OCI-LY7 (cell line): ENCODE results near the gene SMOC2. TPM values are rescaled to one million over a fixed set of nuclear protein-coding genes. Genes with fewer than 3 reads are reported as not detected.

Experiments
- BruUV-seq: library from RNA; stranded (reverse); fragments of 400-500 nt; replicated peaks from 2 replicates; lab custom pipeline; 2021; lab: Mats Ljungman, UMichigan
- CTCF ChIA-PET: fragments of 300-600 bp; sonication (Branson Sonifier 250); formaldehyde crosslinking; loops from one replicate; lab custom pipeline; 2022; ENCODE audit warnings: antibody characterized with exemption; ENCODE audit not compliant: unreplicated experiment; lab: Charles Lee
- POLR2A ChIA-PET: fragments of 300-600 bp; sonication (Branson Sonifier 250); formaldehyde crosslinking; loops from one replicate; lab custom pipeline; 2022; ENCODE audit warnings: antibody characterized with exemption; lab: Charles Lee
- DNase-seq: peaks from one replicate; pipeline ENCODE4 v3.0.0-alpha.2; 2015; ENCODE audit warnings: low spot score
- H2AFZ ChIP-seq: fragments of 200-600 bp; sonication (generic), shearing (Covaris generic); 2 replicates; pipeline ENCODE4 v1.6.1; 2014; ENCODE audit warnings: mild to moderate bottlenecking, antibody characterized with exemption, low read length, moderate library complexity
- H3K27ac ChIP-seq: fragments of 200-600 bp; sonication (generic); 2 replicates; pipeline ENCODE4 v1.5.1; 2014; ENCODE audit warnings: mixed run types, low read depth, mild to moderate bottlenecking, moderate library complexity, low read length, inconsistent platforms; ENCODE audit not compliant: poor library complexity, severe bottlenecking
- H3K36me3 ChIP-seq: fragments of 200-600 bp; sonication (generic); 2 replicates; pipeline ENCODE4 v1.6.1; 2014; ENCODE audit warnings: mild to moderate bottlenecking, antibody characterized with exemption, low read length, moderate library complexity, mixed read lengths; ENCODE audit not compliant: insufficient read depth
- H3K4me1 ChIP-seq: fragments of 200-600 bp; sonication (generic); 2 replicates; pipeline ENCODE4 v1.5.1; 2014; ENCODE audit warnings: mild to moderate bottlenecking, low read length; ENCODE audit not compliant: insufficient read depth, poor library complexity, severe bottlenecking
- H3K4me2 ChIP-seq: fragments of 200-600 bp; sonication (generic); 2 replicates; pipeline ENCODE4 v1.6.1; 2014; ENCODE audit warnings: mild to moderate bottlenecking, low read length
- H3K4me3 ChIP-seq: fragments of 200-600 bp; sonication (generic); 2 replicates; pipeline ENCODE4 v1.5.1; 2014; ENCODE audit warnings: mild to moderate bottlenecking, low read depth, low read length; ENCODE audit not compliant: poor library complexity, severe bottlenecking
- H3K79me2 ChIP-seq: fragments of 200-600 bp; sonication (generic); 2 replicates; pipeline ENCODE4 v1.6.1; 2016; ENCODE audit warnings: low read depth, mild to moderate bottlenecking, low read length, moderate library complexity, mixed read lengths; ENCODE audit not compliant: insufficient read depth
- H3K9me2 ChIP-seq: fragments of 200-600 bp; sonication (generic); 2 replicates; pipeline ENCODE4 v1.6.1; 2016; ENCODE audit warnings: mild to moderate bottlenecking, low read length, mixed read lengths; ENCODE audit not compliant: insufficient read depth
- H3K9me3 ChIP-seq: fragments of 200-600 bp; sonication (generic); 2 replicates; pipeline ENCODE4 v1.6.1; 2014; ENCODE audit warnings: mild to moderate bottlenecking, mixed run types, low read length, mixed read lengths
- H4K20me1 ChIP-seq: fragments of 200-600 bp; sonication (generic); 2 replicates; pipeline ENCODE4 v1.6.1; 2014; ENCODE audit warnings: mild to moderate bottlenecking, antibody characterized with exemption, low read length, moderate library complexity, mixed read lengths; ENCODE audit not compliant: insufficient read depth
- EZH2phosphoT487 ChIP-seq: fragments of 200-600 bp; sonication (generic); IDR thresholded peaks from 2 replicates; pipeline ENCODE4 v1.6.1; 2018; ENCODE audit warnings: low read depth, borderline replicate concordance, mild to moderate bottlenecking, mixed run types, antibody characterized with exemption, low read length, moderate library complexity, mixed read lengths
- intact Hi-C: fragments of 100-400 bp; cut with micrococcal nuclease; formaldehyde crosslinking; loops from one replicate; pipeline ENCODE4 v1.10.0; 2022; ENCODE audit not compliant: unreplicated experiment
- total RNA-seq, 2 experiments: library from RNA; depleted of rRNA in 1 of 2; stranded (reverse); fragments of >200 nt in 1 of 2; shearing (Covaris generic) in 1 of 2; gene quantifications; 2 replicates each; pipeline ENCODE4 v1.2.3, GENCODE V29; 2014 to 2022
- TF ChIP-seq, protein P1 (sequence below): fragments of 200-600 bp; sonication (generic); conservative IDR thresholded peaks from 2 replicates; pipeline ENCODE4 v1.5.1; 2014; ENCODE audit warnings: mild to moderate bottlenecking, antibody characterized with exemption, low read length, moderate library complexity, mixed read lengths

The SMOC2 gene
- total RNA-seq, 2 experiments from 2014 or later = not detected

DNA sequence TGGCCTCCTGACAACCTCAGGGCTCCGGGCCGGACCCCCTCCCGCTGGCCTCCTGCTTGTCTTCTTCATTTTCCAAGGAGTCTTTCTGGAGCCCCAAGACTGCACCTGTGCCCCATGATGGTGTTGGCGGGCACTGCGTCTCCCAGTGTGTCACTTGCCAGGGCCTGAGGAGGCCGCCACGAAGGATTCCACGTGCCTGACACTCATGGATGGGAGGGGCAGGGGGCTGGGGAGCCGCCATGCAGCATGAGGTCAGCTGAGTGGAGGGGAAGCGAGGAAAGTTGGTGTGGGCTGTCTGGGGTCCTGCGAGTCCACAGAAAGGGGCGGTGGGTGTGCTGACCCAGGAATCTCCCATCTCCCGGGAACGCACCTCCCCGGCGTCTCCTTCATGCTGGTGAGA is 165.7 kb downstream of the SMOC2 start:
- CTCF ChIA-PET = no interaction called here
- POLR2A ChIA-PET = no interaction called here

DNA sequence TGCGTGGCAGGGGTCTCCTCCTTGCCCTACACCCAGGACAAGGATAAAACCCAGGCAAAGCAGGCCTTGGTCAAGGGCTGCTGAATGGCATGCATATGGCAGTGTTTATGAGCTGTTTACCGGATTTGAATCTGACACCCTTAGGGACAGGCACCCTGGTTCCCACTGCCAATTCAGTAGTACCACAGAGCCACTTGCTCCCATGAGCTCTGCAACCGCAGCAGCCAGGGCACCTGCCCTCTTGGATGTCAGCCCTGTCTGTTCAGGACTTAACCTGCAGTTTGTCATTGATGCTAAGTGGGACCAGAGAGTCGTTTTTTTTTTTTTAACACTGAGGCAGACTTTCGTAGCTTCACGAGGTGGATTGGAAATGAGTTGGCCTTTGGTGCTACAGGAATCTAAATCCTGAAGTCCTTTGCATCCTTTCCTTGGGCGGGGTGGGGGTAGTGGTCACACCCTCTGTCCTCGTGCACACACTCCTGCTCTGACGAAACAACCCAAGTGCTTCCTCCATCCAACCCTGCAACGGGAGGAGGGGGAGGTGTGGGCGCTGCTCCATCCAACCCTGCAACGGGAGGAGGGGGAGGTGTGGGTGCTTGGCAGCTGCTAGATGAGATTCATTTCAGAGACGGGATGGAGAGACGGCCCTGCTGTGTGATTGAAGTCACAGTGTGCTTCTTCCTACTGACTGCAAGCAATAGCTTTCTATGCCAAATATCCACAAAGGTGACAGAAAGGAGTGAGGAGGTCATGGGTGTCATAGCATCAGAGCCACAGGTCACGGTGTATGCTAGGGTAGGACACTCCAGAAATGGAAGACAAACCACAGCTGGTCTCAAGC is 166.5 kb downstream of the SMOC2 start:
- H4K20me1 ChIP-seq = no peaks in the 10 kb centered on the region
- no peaks in the 10 kb centered on the region for H3K9me2 ChIP-seq
- ChIA-PET POLR2A (no interaction called here), CTCF (no interaction called here)
- H2AFZ ChIP-seq = no peak overlapping the region
- no peaks in the 10 kb centered on the region for H3K79me2 ChIP-seq
- H3K36me3 ChIP-seq = no peaks in the 10 kb centered on the region
- H3K4me1 ChIP-seq = no peaks in the 10 kb centered on the region
- H3K4me3 ChIP-seq = no peak overlapping the region
- H3K4me2 ChIP-seq = no peak overlapping the region
- H3K9me3 ChIP-seq = no peaks in the 10 kb centered on the region
- no TSS peak for BruUV-seq
- intact Hi-C loops = no loop called here
- no peak for DNase-seq
- TF ChIP-seq, protein P1, sequence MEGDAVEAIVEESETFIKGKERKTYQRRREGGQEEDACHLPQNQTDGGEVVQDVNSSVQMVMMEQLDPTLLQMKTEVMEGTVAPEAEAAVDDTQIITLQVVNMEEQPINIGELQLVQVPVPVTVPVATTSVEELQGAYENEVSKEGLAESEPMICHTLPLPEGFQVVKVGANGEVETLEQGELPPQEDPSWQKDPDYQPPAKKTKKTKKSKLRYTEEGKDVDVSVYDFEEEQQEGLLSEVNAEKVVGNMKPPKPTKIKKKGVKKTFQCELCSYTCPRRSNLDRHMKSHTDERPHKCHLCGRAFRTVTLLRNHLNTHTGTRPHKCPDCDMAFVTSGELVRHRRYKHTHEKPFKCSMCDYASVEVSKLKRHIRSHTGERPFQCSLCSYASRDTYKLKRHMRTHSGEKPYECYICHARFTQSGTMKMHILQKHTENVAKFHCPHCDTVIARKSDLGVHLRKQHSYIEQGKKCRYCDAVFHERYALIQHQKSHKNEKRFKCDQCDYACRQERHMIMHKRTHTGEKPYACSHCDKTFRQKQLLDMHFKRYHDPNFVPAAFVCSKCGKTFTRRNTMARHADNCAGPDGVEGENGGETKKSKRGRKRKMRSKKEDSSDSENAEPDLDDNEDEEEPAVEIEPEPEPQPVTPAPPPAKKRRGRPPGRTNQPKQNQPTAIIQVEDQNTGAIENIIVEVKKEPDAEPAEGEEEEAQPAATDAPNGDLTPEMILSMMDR = no peak
- H3K27ac ChIP-seq = no peak overlapping the region

More for the DNA sequence above, 165.7 kb downstream of the SMOC2 start:
- Histone ChIP-seq H3K4me1 (no peaks in the 10 kb centered on the region), H3K4me3 (no peak overlapping the region), H3K36me3 (no peaks in the 10 kb centered on the region), H3K9me2 (no peaks in the 10 kb centered on the region), H3K27ac (no peak overlapping the region), H3K4me2 (no peak overlapping the region), H4K20me1 (no peaks in the 10 kb centered on the region), H2AFZ (no peak overlapping the region), H3K9me3 (no peaks in the 10 kb centered on the region), H3K79me2 (no peaks in the 10 kb centered on the region)
- TF ChIP-seq EZH2phosphoT487 = no peak
- TF ChIP-seq, protein P1 = no peak
- no peak for DNase-seq
- no TSS peak for BruUV-seq
- intact Hi-C loops = no loop called here

DNA sequence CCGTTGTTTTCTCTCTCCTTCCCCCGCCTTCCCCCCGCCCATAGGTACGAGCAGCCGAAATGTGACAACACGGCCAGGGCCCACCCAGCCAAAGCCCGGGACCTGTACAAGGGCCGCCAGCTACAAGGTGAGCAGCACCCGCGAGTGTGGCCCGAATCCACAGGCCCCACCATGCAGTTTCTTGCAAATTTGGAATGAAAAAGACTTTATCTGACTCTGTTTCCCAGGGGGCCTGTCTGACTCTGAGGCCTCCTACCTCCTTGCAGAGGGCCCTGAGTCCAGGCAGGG is 167.1 kb downstream of the SMOC2 start:
- H3K4me1 ChIP-seq = no peaks in the 10 kb centered on the region
- no peak overlapping the region for H3K27ac ChIP-seq
- DNase-seq = no peak
- H2AFZ ChIP-seq = no peak overlapping the region
- no peaks in the 10 kb centered on the region for H3K9me3 ChIP-seq
- POLR2A ChIA-PET = no interaction called here
- intact Hi-C loops = no loop called here
- CTCF ChIA-PET = no interaction called here
- H3K4me3 ChIP-seq = no peak overlapping the region
- no peaks in the 10 kb centered on the region for H4K20me1 ChIP-seq
- no peaks in the 10 kb centered on the region for H3K9me2 ChIP-seq
- H3K36me3 ChIP-seq = no peaks in the 10 kb centered on the region
- H3K79me2 ChIP-seq = no peaks in the 10 kb centered on the region
- no peak overlapping the region for H3K4me2 ChIP-seq
- no TSS peak for BruUV-seq
- TF ChIP-seq EZH2phosphoT487 = no peak
- TF ChIP-seq, protein P1 = no peak
